ENCODE data around the gene IQCH. TPM values are rescaled to one million over a fixed set of nuclear protein-coding genes. Genes with fewer than 3 reads are reported as not detected.

IQCH gene
- total and polyA plus RNA-seq, 4 donors = 2.4 to 9.0 (median 4.8) TPM

DNA sequence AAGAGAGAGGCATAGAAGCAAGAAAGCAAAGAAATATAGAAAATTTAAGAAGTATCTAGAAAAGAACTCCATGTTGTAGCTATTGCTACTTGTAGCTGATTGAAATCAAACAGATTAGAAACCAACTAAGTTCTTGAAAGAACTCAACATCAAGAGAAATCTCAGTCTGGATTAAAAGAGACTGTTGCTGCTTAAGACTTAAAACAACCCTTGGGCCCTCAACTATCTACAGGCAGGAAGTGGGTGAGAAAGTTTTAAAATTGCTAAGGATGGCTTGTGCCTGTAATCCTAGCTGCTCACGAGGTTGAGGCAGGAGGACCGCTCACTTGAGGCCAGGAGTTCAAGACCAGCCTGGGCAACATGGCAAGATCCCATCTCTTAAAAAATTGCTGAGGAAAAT is 227.1 kb downstream of the IQCH start:
- WGBS (ENCODE audit: insufficient coverage) = no CpG with 5 or more reads among the region's 2 CpGs
- DNase-seq (ENCODE audit: low read depth in 4 of 6, low spot score in 6 of 6) = no peak
- H3K27ac ChIP-seq (ENCODE audit: low read depth, low read length) = no peak overlapping the region
- no peaks in the 10 kb centered on the region for H3K27me3 ChIP-seq (ENCODE audit: control insufficient read depth, insufficient read depth, low read length)
- H3K9me3 ChIP-seq (ENCODE audit: control insufficient read depth, insufficient read depth, low read length) = no peaks in the 10 kb centered on the region
- H3K4me3 ChIP-seq (ENCODE audit: low read depth, low read length) = no peak overlapping the region
- no peaks in the 10 kb centered on the region for H3K36me3 ChIP-seq (ENCODE audit: control insufficient read depth, insufficient read depth, low read length)
- H3K4me1 ChIP-seq (ENCODE audit: control insufficient read depth, insufficient read depth, low read length) = no peaks in the 10 kb centered on the region

DNA sequence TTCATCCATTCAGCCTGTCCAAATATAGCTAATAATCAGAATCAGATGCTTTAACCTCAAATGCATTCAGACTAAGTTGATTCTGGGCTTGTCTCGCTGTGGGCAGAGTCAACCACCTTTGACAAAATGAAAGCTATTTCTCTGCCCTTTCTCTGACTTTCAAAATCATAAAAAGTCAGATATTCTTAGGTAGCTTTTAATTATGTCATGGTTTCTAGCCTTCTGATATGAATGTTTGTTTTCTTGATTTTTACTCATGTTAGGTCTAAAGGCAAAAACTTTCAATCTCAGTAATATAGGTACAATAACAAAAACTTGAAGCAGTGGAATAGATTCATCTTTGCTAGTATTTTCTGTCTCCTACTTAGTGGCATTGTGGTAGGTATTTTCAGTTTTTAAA is 241.0 kb downstream of the IQCH start:
- H3K36me3 ChIP-seq (ENCODE audit: control insufficient read depth, insufficient read depth, low read length) = no peaks in the 10 kb centered on the region
- H3K27me3 ChIP-seq (ENCODE audit: control insufficient read depth, insufficient read depth, low read length) = no peaks in the 10 kb centered on the region
- H3K4me3 ChIP-seq (ENCODE audit: low read depth, low read length) = no peak overlapping the region
- DNase-seq (ENCODE audit: low read depth in 4 of 6, low spot score in 6 of 6) = no peak
- H3K9me3 ChIP-seq (ENCODE audit: control insufficient read depth, insufficient read depth, low read length) = no peaks in the 10 kb centered on the region
- no peaks in the 10 kb centered on the region for H3K4me1 ChIP-seq (ENCODE audit: control insufficient read depth, insufficient read depth, low read length)
- H3K27ac ChIP-seq (ENCODE audit: low read depth, low read length) = no peak overlapping the region
- no CpG with 5 or more reads among the region's 1 CpG for WGBS (ENCODE audit: insufficient coverage)

DNA sequence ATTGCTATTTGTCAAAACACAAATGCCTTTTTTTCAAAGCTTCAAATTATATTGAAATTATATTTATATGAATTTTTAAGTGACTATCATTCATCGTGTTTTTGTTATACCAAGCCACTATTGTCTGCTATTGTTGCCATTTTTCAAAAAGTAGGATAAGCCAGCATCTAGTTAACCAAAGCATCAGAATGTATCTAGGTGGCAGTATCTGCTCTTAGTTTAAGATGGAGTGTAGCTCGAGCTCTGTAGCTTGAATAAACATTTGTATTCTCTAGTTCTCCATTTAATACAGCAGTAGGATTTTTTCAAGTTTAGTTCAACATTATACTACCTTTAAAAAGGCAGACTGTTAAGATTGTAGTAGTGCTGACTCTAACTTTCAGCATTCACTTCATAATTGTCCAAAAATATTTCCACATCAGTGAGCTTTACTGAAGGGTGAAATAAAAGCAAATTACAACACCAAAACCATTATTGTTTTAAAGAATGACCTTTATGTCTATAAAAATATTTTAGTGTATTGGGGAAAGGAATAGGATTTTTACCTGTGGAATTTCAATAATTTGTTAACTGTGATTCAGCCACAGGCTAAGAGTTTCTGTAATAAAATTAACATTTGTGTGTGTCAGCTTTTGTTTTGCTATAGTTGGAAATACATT is 246.7 kb downstream of the IQCH start:
- H3K4me1 ChIP-seq (ENCODE audit: control insufficient read depth, insufficient read depth, low read length) = no peaks in the 10 kb centered on the region
- no peaks in the 10 kb centered on the region for H3K27me3 ChIP-seq (ENCODE audit: control insufficient read depth, insufficient read depth, low read length)
- H3K9me3 ChIP-seq (ENCODE audit: control insufficient read depth, insufficient read depth, low read length) = no peaks in the 10 kb centered on the region
- WGBS (ENCODE audit: insufficient coverage) = no CpG with 5 or more reads among the region's 2 CpGs
- peak in 2 of 6 donors; percentile 63 to 86 for DNase-seq (ENCODE audit: low read depth in 4 of 6, low spot score in 6 of 6)
- H3K27ac ChIP-seq (ENCODE audit: low read depth, low read length) = no peak overlapping the region
- no peaks in the 10 kb centered on the region for H3K36me3 ChIP-seq (ENCODE audit: control insufficient read depth, insufficient read depth, low read length)
- H3K4me3 ChIP-seq (ENCODE audit: low read depth, low read length) = no peak overlapping the region

DNA sequence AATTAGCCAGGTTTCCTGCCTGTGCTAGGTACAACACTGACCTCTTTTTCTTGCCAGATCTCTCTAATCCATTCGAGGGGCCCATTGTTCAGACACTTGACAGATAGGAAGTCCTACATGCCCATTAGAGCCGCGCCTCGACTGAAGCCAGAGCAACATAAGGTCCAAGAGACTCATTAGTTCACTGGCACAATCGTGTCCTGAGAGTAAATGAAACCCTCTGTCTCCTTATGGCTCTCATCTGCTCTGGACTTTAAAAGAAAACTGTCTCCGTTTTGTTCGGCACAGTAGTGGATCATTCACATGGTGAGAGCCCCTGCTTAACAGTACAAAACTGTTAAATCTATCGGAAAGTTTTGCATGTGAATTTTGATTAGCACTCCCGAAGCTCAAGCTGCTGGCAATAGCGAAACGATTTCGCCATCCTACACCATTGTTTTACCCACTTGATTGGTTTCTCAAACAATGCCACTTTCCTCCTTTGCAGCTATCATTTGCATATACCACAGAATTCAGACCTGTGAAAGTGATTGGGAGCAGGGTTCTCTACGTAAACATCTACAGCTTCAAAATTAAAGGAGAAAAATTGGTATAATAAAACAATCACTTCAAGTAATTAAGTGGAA is 247.4 kb downstream of the IQCH start:
- DNase-seq (ENCODE audit: low read depth in 4 of 6, low spot score in 6 of 6) = peak in 4 of 6 donors; percentile 43 to 90 (median 66)

DNA sequence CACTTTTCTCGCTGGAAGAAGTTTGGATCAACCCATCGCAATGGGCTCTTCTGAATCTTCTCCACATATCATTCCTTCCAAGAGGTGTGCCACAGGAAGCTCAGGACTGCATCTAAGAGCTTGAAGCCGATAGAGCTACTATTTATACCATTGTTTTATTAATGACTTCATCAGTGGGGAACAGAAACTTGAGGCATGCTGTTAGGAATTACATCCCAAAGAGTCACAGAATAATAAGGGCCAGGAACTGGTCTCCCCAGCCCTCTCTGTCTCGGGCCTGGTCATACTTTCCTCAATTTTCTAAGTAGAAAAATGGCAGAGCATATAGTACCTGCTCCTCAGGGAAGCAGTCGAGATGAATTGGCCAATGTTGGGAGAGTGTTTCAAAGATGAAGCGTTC is 249.5 kb downstream of the IQCH start:
- Histone ChIP-seq H3K36me3 (ENCODE audit: control insufficient read depth, insufficient read depth, low read length) (no peaks in the 10 kb centered on the region), H3K4me1 (ENCODE audit: control insufficient read depth, insufficient read depth, low read length) (no peaks in the 10 kb centered on the region), H3K27me3 (ENCODE audit: control insufficient read depth, insufficient read depth, low read length) (no peaks in the 10 kb centered on the region), H3K9me3 (ENCODE audit: control insufficient read depth, insufficient read depth, low read length) (no peaks in the 10 kb centered on the region), H3K4me3 (ENCODE audit: low read depth, low read length) (no peak overlapping the region), H3K27ac (ENCODE audit: low read depth, low read length) (no peak overlapping the region)
- no peak for DNase-seq (ENCODE audit: low read depth in 4 of 6, low spot score in 6 of 6)
- WGBS (ENCODE audit: insufficient coverage) = no CpG with 5 or more reads among the region's 6 CpGs

More for the DNA sequence above, 247.4 kb downstream of the IQCH start:
- Histone ChIP-seq H3K4me1 (ENCODE audit: control insufficient read depth, insufficient read depth, low read length) (no peaks in the 10 kb centered on the region), H3K9me3 (ENCODE audit: control insufficient read depth, insufficient read depth, low read length) (no peaks in the 10 kb centered on the region), H3K4me3 (ENCODE audit: low read depth, low read length) (peak overlapping the region; percentile 19), H3K36me3 (ENCODE audit: control insufficient read depth, insufficient read depth, low read length) (no peaks in the 10 kb centered on the region), H3K27ac (ENCODE audit: low read depth, low read length) (no peak overlapping the region), H3K27me3 (ENCODE audit: control insufficient read depth, insufficient read depth, low read length) (no peaks in the 10 kb centered on the region)
- WGBS (ENCODE audit: insufficient coverage) = 14% methylated on average over 8 of the region's 13 CpGs

DNA sequence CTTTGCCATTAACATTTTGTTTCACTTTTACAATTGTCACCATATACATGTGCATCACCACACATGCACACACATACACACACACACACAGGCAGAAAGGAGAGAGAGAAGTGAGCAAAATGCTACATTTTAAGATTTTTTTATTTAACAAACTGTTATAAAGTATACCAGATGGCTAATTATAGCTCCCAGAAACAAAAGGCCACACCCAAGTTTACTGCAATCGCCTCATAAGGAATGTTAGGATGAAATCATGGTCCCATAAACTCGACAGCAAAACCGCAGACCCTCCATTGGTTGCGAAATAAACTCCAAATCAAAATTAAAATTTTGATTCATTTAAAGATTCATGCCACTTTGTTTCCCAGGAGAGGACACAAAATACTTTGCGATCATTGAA is 250.2 kb downstream of the IQCH start:
- Histone ChIP-seq H3K27ac (ENCODE audit: low read depth, low read length) (no peak overlapping the region), H3K36me3 (ENCODE audit: control insufficient read depth, insufficient read depth, low read length) (no peaks in the 10 kb centered on the region), H3K9me3 (ENCODE audit: control insufficient read depth, insufficient read depth, low read length) (no peaks in the 10 kb centered on the region), H3K4me3 (ENCODE audit: low read depth, low read length) (no peak overlapping the region), H3K27me3 (ENCODE audit: control insufficient read depth, insufficient read depth, low read length) (no peaks in the 10 kb centered on the region), H3K4me1 (ENCODE audit: control insufficient read depth, insufficient read depth, low read length) (no peaks in the 10 kb centered on the region)
- 100% methylated on average over 2 of the region's 5 CpGs for WGBS (ENCODE audit: insufficient coverage)
- no peak for DNase-seq (ENCODE audit: low read depth in 4 of 6, low spot score in 6 of 6)

DNA sequence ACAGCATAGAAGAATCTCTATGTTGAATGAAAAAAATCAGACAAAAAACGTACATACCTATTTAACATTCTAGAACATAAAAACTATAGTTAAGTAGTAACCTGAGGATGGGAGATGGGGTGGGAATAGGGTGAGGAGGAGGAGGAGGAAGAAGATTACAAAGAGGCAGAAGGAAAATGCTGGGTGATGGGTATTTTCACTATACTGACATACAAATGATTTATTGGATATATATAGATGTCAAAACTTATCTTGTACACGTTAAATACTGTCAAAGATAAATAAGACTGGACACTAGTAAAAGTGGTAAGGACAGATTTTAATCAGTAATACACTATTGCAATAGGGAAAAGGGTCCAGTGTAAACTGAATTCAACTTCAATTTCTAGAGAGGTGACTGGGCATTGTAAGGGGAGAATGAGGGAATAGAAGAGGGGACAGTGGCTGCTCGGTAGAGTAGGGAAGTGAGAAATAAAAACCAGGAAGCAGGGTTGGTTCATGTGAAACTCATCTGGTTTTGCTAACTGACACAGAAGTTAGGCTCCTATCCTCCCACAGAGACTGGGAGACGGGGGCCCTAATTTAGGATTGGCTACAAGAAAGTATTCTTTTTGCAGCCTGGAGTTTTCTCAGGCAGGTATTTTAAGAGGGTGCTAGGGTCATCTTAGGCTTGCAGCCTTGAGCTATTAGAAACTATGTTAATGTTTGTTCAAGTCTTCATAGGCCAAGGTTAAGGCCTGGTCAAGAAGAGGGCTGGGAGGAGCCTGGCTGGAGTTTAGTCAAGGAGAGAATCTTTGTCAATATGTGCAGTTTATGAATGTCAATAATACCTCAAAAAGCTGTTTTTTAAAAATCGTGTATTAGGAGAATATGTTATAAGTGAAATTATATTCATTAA is 251.3 kb downstream of the IQCH start:
- H3K27ac ChIP-seq (ENCODE audit: low read depth, low read length) = no peak overlapping the region
- no CpG with 5 or more reads among the region's 5 CpGs for WGBS (ENCODE audit: insufficient coverage)
- no peak for DNase-seq (ENCODE audit: low read depth in 4 of 6, low spot score in 6 of 6)

DNA sequence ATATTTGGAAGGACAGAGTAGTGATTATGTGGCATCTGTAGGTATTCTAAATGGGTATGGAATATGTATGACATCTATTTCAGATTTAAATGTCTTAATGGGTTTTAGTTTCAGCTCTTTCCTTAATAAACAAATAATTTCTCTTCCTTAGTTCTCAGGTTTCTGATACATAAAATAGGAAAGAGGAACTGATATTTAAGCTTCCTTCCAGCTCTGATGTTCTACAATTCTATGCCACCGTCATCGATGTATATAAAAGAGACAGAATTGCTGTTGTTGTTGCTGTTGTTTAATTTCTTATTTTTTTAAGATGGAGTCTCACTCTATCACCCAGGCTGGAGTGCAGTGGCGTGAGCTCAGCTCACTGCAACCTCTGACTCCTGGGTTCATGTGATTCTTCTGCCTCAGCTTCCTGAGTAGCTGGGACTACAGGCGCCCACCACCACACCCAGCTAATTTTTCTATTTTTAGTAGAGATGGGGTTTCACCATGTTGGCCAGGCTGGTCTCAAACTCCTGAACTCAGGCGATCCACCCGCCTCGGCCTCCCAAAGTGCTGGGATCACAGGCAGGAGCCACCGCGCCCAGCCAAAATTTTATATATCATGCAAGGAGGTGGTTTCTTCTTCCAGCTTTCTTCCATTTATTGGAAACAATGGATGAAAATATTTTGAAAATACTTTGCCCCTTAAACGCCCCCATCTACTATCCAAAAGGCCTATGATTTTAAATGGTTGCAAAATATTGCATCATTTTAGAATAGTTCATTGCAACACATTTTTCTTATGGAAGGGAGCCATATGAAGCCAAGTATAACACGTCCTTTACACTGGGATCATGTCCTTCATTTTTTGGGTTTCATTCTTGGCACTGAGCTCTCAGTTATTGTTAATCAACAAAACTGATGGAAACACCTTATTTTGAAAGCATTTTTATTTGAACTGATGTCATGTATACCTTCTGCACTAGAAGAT is 252.5 kb downstream of the IQCH start:
- DNase-seq (ENCODE audit: low read depth in 4 of 6, low spot score in 6 of 6) = no peak
- WGBS (ENCODE audit: insufficient coverage) = no CpG with 5 or more reads among the region's 11 CpGs
- no peak overlapping the region for H3K27ac ChIP-seq (ENCODE audit: low read depth, low read length)

More for the DNA sequence above, 251.3 kb downstream of the IQCH start:
- H3K36me3 ChIP-seq (ENCODE audit: control insufficient read depth, insufficient read depth, low read length) = no peaks in the 10 kb centered on the region
- H3K27me3 ChIP-seq (ENCODE audit: control insufficient read depth, insufficient read depth, low read length) = no peaks in the 10 kb centered on the region
- H3K9me3 ChIP-seq (ENCODE audit: control insufficient read depth, insufficient read depth, low read length) = no peaks in the 10 kb centered on the region
- no peak overlapping the region for H3K4me3 ChIP-seq (ENCODE audit: low read depth, low read length)
- no peaks in the 10 kb centered on the region for H3K4me1 ChIP-seq (ENCODE audit: control insufficient read depth, insufficient read depth, low read length)

DNA sequence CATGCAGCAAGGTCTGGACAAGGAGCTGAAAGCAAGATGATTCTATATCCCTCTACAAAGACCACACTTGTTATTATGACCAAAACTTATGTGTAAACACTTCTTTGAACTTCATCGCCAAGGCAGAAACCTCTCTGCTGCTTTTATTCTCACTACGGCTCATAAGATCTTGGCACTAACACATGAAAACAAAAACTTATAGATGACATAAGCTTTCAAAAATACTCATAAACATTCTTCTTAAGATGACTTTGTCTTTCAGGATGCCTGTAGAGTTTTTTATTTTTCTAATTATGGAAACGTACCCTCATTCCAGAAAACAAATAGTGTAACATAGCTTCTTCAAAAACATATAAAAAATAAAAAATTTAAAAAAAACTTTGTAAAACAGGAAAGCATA is 253.8 kb downstream of the IQCH start:
- DNase-seq (ENCODE audit: low read depth in 4 of 6, low spot score in 6 of 6) = no peak
- no peak overlapping the region for H3K27ac ChIP-seq (ENCODE audit: low read depth, low read length)
- H3K9me3 ChIP-seq (ENCODE audit: control insufficient read depth, insufficient read depth, low read length) = no peaks in the 10 kb centered on the region
- no peaks in the 10 kb centered on the region for H3K4me1 ChIP-seq (ENCODE audit: control insufficient read depth, insufficient read depth, low read length)
- no peaks in the 10 kb centered on the region for H3K27me3 ChIP-seq (ENCODE audit: control insufficient read depth, insufficient read depth, low read length)
- H3K4me3 ChIP-seq (ENCODE audit: low read depth, low read length) = no peak overlapping the region
- no peaks in the 10 kb centered on the region for H3K36me3 ChIP-seq (ENCODE audit: control insufficient read depth, insufficient read depth, low read length)
- no CpG with 5 or more reads among the region's 3 CpGs for WGBS (ENCODE audit: insufficient coverage)

More for the DNA sequence above, 252.5 kb downstream of the IQCH start:
- Histone ChIP-seq H3K4me3 (ENCODE audit: low read depth, low read length) (no peak overlapping the region), H3K4me1 (ENCODE audit: control insufficient read depth, insufficient read depth, low read length) (no peaks in the 10 kb centered on the region), H3K36me3 (ENCODE audit: control insufficient read depth, insufficient read depth, low read length) (no peaks in the 10 kb centered on the region), H3K27me3 (ENCODE audit: control insufficient read depth, insufficient read depth, low read length) (no peaks in the 10 kb centered on the region), H3K9me3 (ENCODE audit: control insufficient read depth, insufficient read depth, low read length) (no peaks in the 10 kb centered on the region)

Measured in spinal cord (tissue), 10 donors.